HCT116 (cell line): ENCODE measurements around the gene KRT79. TPM values are rescaled to one million over a fixed set of nuclear protein-coding genes. Genes with fewer than 3 reads are reported as not detected.

Experiments used
- ATAC-seq: fragments of 200-7000 bp; cut with Tn5 transposase; 2 replicates; pipeline ENCODE4 v1.9.1; 2020; ENCODE audit warnings: mild to moderate bottlenecking, moderate library complexity
- BruUV-seq: library from RNA; stranded (reverse); fragments of 400-500 nt; replicated peaks from 2 replicates; lab custom pipeline; 2021; lab: Mats Ljungman, UMichigan
- CTCF ChIA-PET: fragments of 300-600 bp; sonication (Branson Sonifier 250); formaldehyde crosslinking; loops from one replicate; lab custom pipeline; 2021; ENCODE audit warnings: antibody characterized with exemption; lab: Charles Lee
- POLR2A ChIA-PET: fragments of 300-600, 350-600 bp; sonication (Branson Sonifier 250); formaldehyde crosslinking; loops from one replicate; lab custom pipeline; 2021; ENCODE audit warnings: antibody characterized with exemption; lab: Charles Lee
- RAD21 ChIA-PET, 2 experiments: fragments of 300-600 bp; sonication (Branson Sonifier 250); formaldehyde crosslinking; loops; one replicate each; lab custom pipeline; 2023; ENCODE audit warnings: low total read pairs in 2 of 2; ENCODE audit not compliant: uncharacterized antibody in 2 of 2, unreplicated experiment in 2 of 2, low non-redundant PET in 1 of 2; lab: Charles Lee
- DNase-seq: peaks from one replicate; pipeline ENCODE4 v3.0.0-alpha.2; 2010; ENCODE audit warnings: low read depth, low spot score
- H2AFZ ChIP-seq: fragments of 200-600 bp; shearing (Covaris generic), sonication (generic); 2 replicates; pipeline ENCODE4 v1.6.1; 2017; ENCODE audit warnings: low read depth, mixed run types, mixed read lengths, antibody characterized with exemption, low read length; ENCODE audit not compliant: poor library complexity, severe bottlenecking
- H3K27ac ChIP-seq: 2 replicates; pipeline ENCODE4 v1.5.1; 2012; ENCODE audit warnings: low read depth, low read length
- H3K27me3 ChIP-seq: fragments of 200-600 bp; sonication (generic); 2 replicates; pipeline ENCODE4 v1.6.1; 2016; ENCODE audit warnings: mixed run types, low read length, mixed read lengths; ENCODE audit not compliant: insufficient read depth
- H3K36me3 ChIP-seq, 2 experiments: fragments of 200-500 bp in 1 of 2; fragments of 200-600 bp in 1 of 2; sonication (Bioruptor generic) in 1 of 2; sonication (generic) in 1 of 2; 2 replicates each; pipeline versions ENCODE4 v1.5.1 to v1.6.1; 2014 to 2016; ENCODE audit warnings: low read length in 2 of 2, inconsistent platforms in 1 of 2, mixed read lengths in 1 of 2, mixed run types in 1 of 2; ENCODE audit not compliant: insufficient read depth in 2 of 2, control insufficient read depth in 1 of 2
- H3K4me1 ChIP-seq, 2 experiments: fragments of 200-600 bp in 1 of 2; sonication (generic) in 1 of 2; 2 replicates each; pipeline versions ENCODE4 v1.5.1 to v1.6.1; 2012 to 2017; ENCODE audit warnings: low read length in 2 of 2, inconsistent platforms in 1 of 2, mild to moderate bottlenecking in 1 of 2, mixed read lengths in 1 of 2, mixed run types in 1 of 2, moderate library complexity in 1 of 2; ENCODE audit not compliant: insufficient read depth in 2 of 2, control insufficient read depth in 1 of 2
- H3K4me2 ChIP-seq: fragments of 200-600 bp; sonication (generic); 2 replicates; pipeline ENCODE4 v1.6.1; 2017; ENCODE audit warnings: mixed run types, low read length, mixed read lengths
- H3K4me3 ChIP-seq, 2 experiments: fragments of 200-600 bp in 1 of 2; sonication (generic) in 1 of 2; replicated peaks in 1 of 2; 2 replicates each; pipeline ENCODE4 v1.5.1; 2011 to 2016; ENCODE audit warnings: low read length in 2 of 2, control low read depth in 1 of 2, low read depth in 1 of 2, mild to moderate bottlenecking in 1 of 2, mixed read lengths in 1 of 2, mixed run types in 1 of 2
- H3K79me2 ChIP-seq: fragments of 200-600 bp; sonication (generic); 2 replicates; pipeline ENCODE4 v1.6.1; 2017; ENCODE audit warnings: mild to moderate bottlenecking, mixed run types, low read length, moderate library complexity, mixed read lengths; ENCODE audit not compliant: insufficient read depth
- H3K9ac ChIP-seq: fragments of 200-600 bp; sonication (generic); 2 replicates; pipeline ENCODE4 v1.6.1; 2016; ENCODE audit warnings: low read length, mixed read lengths
- H3K9me2 ChIP-seq: fragments of 200-600 bp; sonication (generic), shearing (Covaris generic); 2 replicates; pipeline ENCODE4 v1.6.1; 2017; ENCODE audit warnings: mixed run types, mild to moderate bottlenecking, moderate library complexity; ENCODE audit not compliant: insufficient read depth
- H3K9me3 ChIP-seq, 2 experiments: fragments of 200-500 bp in 1 of 2; fragments of 200-600 bp in 1 of 2; sonication (Bioruptor generic) in 1 of 2; sonication (generic) in 1 of 2; 2 replicates each; pipeline ENCODE4 v1.6.1; 2014 to 2017; ENCODE audit warnings: low read length in 2 of 2, mixed read lengths in 2 of 2, inconsistent platforms in 1 of 2, low read depth in 1 of 2, mild to moderate bottlenecking in 1 of 2, mixed run types in 1 of 2, moderate library complexity in 1 of 2; ENCODE audit not compliant: control insufficient read depth in 1 of 2, insufficient read depth in 1 of 2
- H4K20me1 ChIP-seq: fragments of 200-600 bp; sonication (generic), shearing (Covaris generic); 2 replicates; pipeline ENCODE4 v1.6.1; 2017; ENCODE audit warnings: mixed run types, mild to moderate bottlenecking, moderate library complexity; ENCODE audit not compliant: insufficient read depth
- CBX3 ChIP-seq: IDR thresholded peaks from 2 replicates; pipeline ENCODE4 v1.6.1; 2012; ENCODE audit warnings: low read depth
- CEBPB ChIP-seq: IDR thresholded peaks from 2 replicates; pipeline ENCODE4 v1.6.1; 2012; ENCODE audit warnings: low read depth
- EGR1 ChIP-seq: IDR thresholded peaks from 2 replicates; pipeline ENCODE4 v1.6.1; 2012; ENCODE audit warnings: low read depth
- ELF1 ChIP-seq: IDR thresholded peaks from 2 replicates; pipeline ENCODE4 v1.6.1; 2012; ENCODE audit warnings: low read depth, borderline replicate concordance
- EZH2phosphoT487 ChIP-seq: fragments of 200-600 bp; IDR thresholded peaks from 2 replicates; pipeline ENCODE4 v1.6.1; 2018; ENCODE audit warnings: antibody characterized with exemption, borderline replicate concordance
- FOSL1 ChIP-seq: IDR thresholded peaks from 2 replicates; pipeline ENCODE4 v1.6.1; 2012; ENCODE audit warnings: low read depth
- JUND ChIP-seq: IDR thresholded peaks from 2 replicates; pipeline ENCODE4 v1.6.1; 2012
- POLR2A ChIP-seq: IDR thresholded peaks from 2 replicates; pipeline ENCODE4 v1.7.0; 2011; ENCODE audit warnings: borderline replicate concordance; ENCODE audit not compliant: insufficient read depth, insufficient read length; ENCODE audit errors: extremely low read depth
- POLR2AphosphoS5 ChIP-seq: IDR thresholded peaks from 2 replicates; pipeline ENCODE4 v1.6.1; 2011; ENCODE audit warnings: mild to moderate bottlenecking, low read depth, low read length, moderate library complexity
- RAD21 ChIP-seq: IDR thresholded peaks from 2 replicates; pipeline ENCODE4 v1.6.1; 2012; ENCODE audit warnings: low read depth, mild to moderate bottlenecking
- SRF ChIP-seq: IDR thresholded peaks from 2 replicates; pipeline ENCODE4 v1.6.1; 2012; ENCODE audit warnings: low read depth
- TCF7L2 ChIP-seq: IDR thresholded peaks from 2 replicates; pipeline ENCODE4 v1.7.0; 2011; ENCODE audit warnings: borderline replicate concordance, inconsistent platforms; ENCODE audit not compliant: insufficient read depth, insufficient read length; ENCODE audit errors: extremely low read depth
- YY1 ChIP-seq: IDR thresholded peaks from 2 replicates; pipeline ENCODE4 v1.6.1; 2011; ENCODE audit warnings: low read length, low read depth, moderate library complexity, mild to moderate bottlenecking; ENCODE audit not compliant: insufficient replicate concordance; ENCODE audit errors: extremely low read depth
- ZFX ChIP-seq: fragments of 450-650 bp; IDR thresholded peaks from 2 replicates; pipeline ENCODE4 v1.6.1; 2017
- ZNF274 ChIP-seq: fragments of 200-500 bp; sonication (Bioruptor generic); IDR thresholded peaks from 2 replicates; pipeline ENCODE4 v1.6.1; 2014; ENCODE audit warnings: mild to moderate bottlenecking, low read depth, low read length, inconsistent platforms
- intact Hi-C: fragments of 100-400 bp; cut with micrococcal nuclease; formaldehyde crosslinking; loops from 2 replicates; pipeline ENCODE4 v1.10.0; 2022
- total RNA-seq: library from RNA; stranded (reverse); gene quantifications from one replicate; pipeline ENCODE4 v1.2.1, GENCODE V29; 2021; ENCODE audit not compliant: unreplicated experiment
- TF ChIP-seq, protein P1 (sequence below): IDR thresholded peaks from 2 replicates; pipeline ENCODE4 v1.6.1; 2012
- TF ChIP-seq, protein P2 (sequence below): IDR thresholded peaks from 2 replicates; pipeline ENCODE4 v1.6.1; 2011; ENCODE audit warnings: mild to moderate bottlenecking, low read length, moderate library complexity; ENCODE audit not compliant: insufficient replicate concordance; ENCODE audit errors: extremely low read depth
- TF ChIP-seq, protein P3 (sequence below): IDR thresholded peaks from 2 replicates; pipeline ENCODE4 v1.6.1; 2012; ENCODE audit warnings: low read depth
- TF ChIP-seq, protein P4 (sequence below): IDR thresholded peaks from 2 replicates; pipeline ENCODE4 v1.6.1; 2012
- TF ChIP-seq, protein P5 (sequence below), 3 experiments: fragments of 200-600 bp in 1 of 3; sonication (generic) in 1 of 3; IDR thresholded peaks in 2 of 3; conservative IDR thresholded peaks in 1 of 3; 2 replicates each; pipeline ENCODE4 v1.5.1; 2012 to 2017; ENCODE audit warnings: low read depth in 2 of 3, low read length in 2 of 3, antibody characterized with exemption in 1 of 3, borderline replicate concordance in 1 of 3, control low read depth in 1 of 3, mild to moderate bottlenecking in 1 of 3, mixed read lengths in 1 of 3, mixed run types in 1 of 3, moderate library complexity in 1 of 3; ENCODE audit not compliant: insufficient read depth in 1 of 3

The KRT79 gene
- total RNA-seq, 1 experiment from 2014 or later = not detected

DNA sequence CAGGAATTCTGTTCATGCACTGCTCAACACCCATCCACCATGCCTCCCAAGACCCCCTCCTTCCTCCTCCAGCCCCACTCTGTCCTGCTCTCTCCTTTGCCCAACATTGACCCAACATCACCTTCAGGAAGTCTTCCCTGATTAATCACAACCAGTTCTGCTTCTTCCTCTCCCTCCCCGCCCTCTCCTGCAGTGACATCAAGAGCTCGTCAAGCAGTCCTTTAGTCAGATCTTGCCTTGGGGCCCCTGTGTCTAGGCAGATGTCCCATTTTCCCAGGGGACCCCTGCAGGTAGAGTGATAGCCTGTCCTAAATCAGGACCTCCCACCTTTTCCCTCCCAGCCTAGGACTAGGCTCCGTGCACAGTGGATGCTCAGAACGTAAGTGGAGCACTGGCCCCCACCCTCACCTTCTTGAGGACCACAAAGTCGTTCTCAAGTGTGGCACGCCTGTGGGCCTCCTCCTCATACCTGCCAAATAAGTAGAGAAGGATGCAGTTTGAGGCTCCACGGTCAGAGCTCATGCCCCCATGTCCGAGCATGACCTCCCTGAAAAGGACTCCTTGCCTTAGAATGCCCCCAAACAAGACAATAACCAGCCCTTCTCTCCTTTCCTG lies 12.4 kb upstream of the KRT79 start:
- BruUV-seq = no TSS peak
- intact Hi-C loops = no loop called here
- Histone ChIP-seq H3K36me3 (no peaks in the 10 kb centered on the region), H3K9me3 (no peaks in the 10 kb centered on the region), H3K79me2 (no peaks in the 10 kb centered on the region), H4K20me1 (no peaks in the 10 kb centered on the region), H3K27me3 (peaks cover 5% of the 10 kb centered on the region; the same call in 1 of the 2 replicates), H2AFZ (no peak overlapping the region), H3K4me3 (no peak overlapping the region), H3K9ac (no peak overlapping the region), H3K4me2 (no peak overlapping the region), H3K9me2 (no peaks in the 10 kb centered on the region), H3K27ac (no peak overlapping the region), H3K4me1 (peaks cover 0 to 14% of the 10 kb centered on the region in 2 experiments; a peak in 2 of 4 replicates)
- ChIA-PET RAD21 (no interaction called here), CTCF (no interaction called here), POLR2A (no interaction called here)
- DNase-seq = no peak
- no peak for ATAC-seq
- TF ChIP-seq ZFX = no peak
- no peak for TF ChIP-seq ELF1
- TF ChIP-seq CBX3 = no peak
- no peak for TF ChIP-seq EZH2phosphoT487
- no peak for TF ChIP-seq JUND
- TF ChIP-seq, protein P1, sequence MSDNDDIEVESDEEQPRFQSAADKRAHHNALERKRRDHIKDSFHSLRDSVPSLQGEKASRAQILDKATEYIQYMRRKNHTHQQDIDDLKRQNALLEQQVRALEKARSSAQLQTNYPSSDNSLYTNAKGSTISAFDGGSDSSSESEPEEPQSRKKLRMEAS = no peak
- TF ChIP-seq, protein P2, sequence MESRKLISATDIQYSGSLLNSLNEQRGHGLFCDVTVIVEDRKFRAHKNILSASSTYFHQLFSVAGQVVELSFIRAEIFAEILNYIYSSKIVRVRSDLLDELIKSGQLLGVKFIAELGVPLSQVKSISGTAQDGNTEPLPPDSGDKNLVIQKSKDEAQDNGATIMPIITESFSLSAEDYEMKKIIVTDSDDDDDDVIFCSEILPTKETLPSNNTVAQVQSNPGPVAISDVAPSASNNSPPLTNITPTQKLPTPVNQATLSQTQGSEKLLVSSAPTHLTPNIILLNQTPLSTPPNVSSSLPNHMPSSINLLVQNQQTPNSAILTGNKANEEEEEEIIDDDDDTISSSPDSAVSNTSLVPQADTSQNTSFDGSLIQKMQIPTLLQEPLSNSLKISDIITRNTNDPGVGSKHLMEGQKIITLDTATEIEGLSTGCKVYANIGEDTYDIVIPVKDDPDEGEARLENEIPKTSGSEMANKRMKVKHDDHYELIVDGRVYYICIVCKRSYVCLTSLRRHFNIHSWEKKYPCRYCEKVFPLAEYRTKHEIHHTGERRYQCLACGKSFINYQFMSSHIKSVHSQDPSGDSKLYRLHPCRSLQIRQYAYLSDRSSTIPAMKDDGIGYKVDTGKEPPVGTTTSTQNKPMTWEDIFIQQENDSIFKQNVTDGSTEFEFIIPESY = no peak
- TF ChIP-seq, protein P3, sequence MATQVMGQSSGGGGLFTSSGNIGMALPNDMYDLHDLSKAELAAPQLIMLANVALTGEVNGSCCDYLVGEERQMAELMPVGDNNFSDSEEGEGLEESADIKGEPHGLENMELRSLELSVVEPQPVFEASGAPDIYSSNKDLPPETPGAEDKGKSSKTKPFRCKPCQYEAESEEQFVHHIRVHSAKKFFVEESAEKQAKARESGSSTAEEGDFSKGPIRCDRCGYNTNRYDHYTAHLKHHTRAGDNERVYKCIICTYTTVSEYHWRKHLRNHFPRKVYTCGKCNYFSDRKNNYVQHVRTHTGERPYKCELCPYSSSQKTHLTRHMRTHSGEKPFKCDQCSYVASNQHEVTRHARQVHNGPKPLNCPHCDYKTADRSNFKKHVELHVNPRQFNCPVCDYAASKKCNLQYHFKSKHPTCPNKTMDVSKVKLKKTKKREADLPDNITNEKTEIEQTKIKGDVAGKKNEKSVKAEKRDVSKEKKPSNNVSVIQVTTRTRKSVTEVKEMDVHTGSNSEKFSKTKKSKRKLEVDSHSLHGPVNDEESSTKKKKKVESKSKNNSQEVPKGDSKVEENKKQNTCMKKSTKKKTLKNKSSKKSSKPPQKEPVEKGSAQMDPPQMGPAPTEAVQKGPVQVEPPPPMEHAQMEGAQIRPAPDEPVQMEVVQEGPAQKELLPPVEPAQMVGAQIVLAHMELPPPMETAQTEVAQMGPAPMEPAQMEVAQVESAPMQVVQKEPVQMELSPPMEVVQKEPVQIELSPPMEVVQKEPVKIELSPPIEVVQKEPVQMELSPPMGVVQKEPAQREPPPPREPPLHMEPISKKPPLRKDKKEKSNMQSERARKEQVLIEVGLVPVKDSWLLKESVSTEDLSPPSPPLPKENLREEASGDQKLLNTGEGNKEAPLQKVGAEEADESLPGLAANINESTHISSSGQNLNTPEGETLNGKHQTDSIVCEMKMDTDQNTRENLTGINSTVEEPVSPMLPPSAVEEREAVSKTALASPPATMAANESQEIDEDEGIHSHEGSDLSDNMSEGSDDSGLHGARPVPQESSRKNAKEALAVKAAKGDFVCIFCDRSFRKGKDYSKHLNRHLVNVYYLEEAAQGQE = no peak
- TF ChIP-seq, protein P4, sequence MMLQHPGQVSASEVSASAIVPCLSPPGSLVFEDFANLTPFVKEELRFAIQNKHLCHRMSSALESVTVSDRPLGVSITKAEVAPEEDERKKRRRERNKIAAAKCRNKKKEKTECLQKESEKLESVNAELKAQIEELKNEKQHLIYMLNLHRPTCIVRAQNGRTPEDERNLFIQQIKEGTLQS = no peak
- no peak for TF ChIP-seq POLR2A
- TF ChIP-seq POLR2AphosphoS5 = no peak
- TF ChIP-seq CEBPB = no peak
- TF ChIP-seq, protein P5, sequence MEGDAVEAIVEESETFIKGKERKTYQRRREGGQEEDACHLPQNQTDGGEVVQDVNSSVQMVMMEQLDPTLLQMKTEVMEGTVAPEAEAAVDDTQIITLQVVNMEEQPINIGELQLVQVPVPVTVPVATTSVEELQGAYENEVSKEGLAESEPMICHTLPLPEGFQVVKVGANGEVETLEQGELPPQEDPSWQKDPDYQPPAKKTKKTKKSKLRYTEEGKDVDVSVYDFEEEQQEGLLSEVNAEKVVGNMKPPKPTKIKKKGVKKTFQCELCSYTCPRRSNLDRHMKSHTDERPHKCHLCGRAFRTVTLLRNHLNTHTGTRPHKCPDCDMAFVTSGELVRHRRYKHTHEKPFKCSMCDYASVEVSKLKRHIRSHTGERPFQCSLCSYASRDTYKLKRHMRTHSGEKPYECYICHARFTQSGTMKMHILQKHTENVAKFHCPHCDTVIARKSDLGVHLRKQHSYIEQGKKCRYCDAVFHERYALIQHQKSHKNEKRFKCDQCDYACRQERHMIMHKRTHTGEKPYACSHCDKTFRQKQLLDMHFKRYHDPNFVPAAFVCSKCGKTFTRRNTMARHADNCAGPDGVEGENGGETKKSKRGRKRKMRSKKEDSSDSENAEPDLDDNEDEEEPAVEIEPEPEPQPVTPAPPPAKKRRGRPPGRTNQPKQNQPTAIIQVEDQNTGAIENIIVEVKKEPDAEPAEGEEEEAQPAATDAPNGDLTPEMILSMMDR (IDR thresholded peaks at IDR 0.05 in 2 of 3, conservative IDR thresholded peaks at IDR 0.05 in 1 of 3; ENCODE audit: borderline replicate concordance in 1 of 3, insufficient read depth in 1 of 3, low read depth in 2 of 3, low read length in 2 of 3) = no peak
- TF ChIP-seq SRF = no peak
- TF ChIP-seq YY1 = no peak
- TF ChIP-seq RAD21 = no peak
- no peak for TF ChIP-seq TCF7L2
- TF ChIP-seq EGR1 = no peak
- no peak for TF ChIP-seq FOSL1
- TF ChIP-seq ZNF274 = no peak
